Raji (cell line): ENCODE data around the gene RAB2B.

ENCODE experiments used
- POLR2A ChIP-seq: IDR thresholded peaks from 2 replicates; pipeline ENCODE4 v1.6.1; 2011; ENCODE audit warnings: low read depth, low read length, control low read depth; ENCODE audit not compliant: insufficient read depth

RAB2B gene

DNA sequence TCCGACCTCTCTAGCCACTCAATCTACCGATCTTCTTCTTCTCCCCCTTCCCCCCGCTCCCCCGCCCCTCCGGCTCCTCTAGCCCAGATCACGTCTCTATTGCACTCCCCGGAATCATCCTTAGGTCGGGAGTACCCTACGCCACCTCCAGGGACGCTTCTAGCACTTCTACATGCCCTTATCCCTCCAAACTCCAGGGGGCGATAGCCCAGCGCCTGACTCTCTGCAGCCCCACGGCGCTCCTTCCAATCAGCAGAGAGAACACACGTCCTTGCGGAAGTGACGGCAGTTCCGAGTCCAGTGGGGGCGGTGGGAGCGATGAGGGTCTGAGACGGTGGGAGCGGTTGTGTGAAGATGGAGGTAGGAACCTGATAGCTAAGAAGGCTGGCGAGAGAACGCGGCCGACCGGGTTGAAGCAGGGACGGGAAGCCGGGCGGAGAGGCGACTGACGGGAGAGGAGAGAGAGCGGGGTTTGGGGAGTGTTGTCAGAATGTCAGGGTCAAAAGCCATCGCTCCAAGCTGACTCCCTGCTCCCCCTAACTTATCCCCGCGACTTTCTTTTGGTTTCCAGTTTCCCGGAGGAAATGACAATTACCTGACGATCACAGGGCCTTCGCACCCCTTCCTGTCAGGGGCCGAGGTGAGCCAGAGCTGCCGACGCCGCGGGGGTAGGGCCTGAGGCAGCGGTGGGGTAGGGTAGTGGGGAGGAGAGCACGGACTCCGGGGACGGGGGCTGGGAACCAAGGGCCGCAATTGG lies at the start of gene RAB2B, which contains the start of gene TOX4:
TSS of gene RAB2B (minus strand) at position 35 of the 757 bp plus-strand sequence. CDS start 87 bp downstream, outside the sequence.
TSS of gene TOX4 (plus strand) at position 271 of the 757 bp plus-strand sequence. CDS start at position 355, 84 bp downstream.
- TF ChIP-seq POLR2A = peak; percentile 92

DNA sequence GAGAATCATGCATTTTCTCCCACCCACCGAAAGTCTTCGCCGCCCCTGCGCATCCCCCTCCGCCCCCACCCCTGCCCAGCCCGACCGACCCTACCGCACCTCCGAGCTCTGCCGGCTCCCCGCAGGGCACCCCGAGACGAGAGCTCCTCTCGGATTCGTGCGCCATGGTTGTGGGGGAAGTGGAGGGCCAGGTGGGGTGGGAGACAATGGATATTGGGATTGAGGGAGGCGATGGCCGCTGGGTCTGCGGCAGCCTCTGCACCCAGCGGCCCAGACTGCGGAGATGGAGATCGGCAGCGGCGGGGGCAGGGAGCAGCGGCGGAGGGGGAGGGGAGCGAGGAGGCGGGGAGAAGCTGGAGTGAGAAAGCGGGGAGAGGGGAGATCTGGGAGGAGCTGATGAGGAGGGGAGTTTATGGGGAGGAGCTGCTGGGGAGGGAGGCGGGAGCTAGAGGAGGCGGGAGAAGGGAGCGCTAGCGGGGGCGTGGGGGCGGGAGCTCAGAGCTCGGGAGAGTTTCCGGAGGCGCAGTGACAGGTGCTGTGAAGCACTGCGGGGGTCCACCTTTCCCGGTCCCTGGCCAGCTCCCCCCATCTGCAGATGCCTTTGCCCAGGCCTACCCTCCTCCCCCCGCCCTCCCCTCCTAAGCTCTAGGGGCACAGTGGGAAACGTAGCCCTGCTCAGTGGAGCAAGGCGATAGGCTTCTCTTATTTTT lies 49.4 kb upstream of the RAB2B start, which contains the start of gene SALL2:
TSS of gene SALL2 (minus strand) at position 385 of the 710 bp plus-strand sequence. CDS start at position 166, 219 bp downstream.
- TF ChIP-seq POLR2A = no peak

DNA sequence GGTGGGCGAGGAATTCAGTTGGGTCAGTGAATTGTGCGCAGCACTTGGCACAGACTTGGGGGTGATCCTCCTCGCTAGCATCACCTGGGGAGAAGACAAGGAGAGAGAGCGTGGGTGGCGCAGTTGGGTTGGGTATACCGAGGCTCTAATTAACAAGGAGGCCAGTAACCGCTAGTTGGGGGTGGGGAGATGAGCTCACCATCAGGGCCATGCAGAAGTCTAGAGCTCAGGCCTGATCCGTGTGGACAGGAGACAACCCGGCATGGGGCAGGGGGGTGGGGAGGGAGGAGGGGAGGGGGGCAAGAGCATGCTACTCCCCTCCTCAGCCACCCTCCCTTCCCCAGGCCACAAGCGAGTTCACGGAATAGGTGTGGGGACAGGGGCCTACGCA lies 48.8 kb upstream of the RAB2B start:
- TF ChIP-seq POLR2A = no peak

DNA sequence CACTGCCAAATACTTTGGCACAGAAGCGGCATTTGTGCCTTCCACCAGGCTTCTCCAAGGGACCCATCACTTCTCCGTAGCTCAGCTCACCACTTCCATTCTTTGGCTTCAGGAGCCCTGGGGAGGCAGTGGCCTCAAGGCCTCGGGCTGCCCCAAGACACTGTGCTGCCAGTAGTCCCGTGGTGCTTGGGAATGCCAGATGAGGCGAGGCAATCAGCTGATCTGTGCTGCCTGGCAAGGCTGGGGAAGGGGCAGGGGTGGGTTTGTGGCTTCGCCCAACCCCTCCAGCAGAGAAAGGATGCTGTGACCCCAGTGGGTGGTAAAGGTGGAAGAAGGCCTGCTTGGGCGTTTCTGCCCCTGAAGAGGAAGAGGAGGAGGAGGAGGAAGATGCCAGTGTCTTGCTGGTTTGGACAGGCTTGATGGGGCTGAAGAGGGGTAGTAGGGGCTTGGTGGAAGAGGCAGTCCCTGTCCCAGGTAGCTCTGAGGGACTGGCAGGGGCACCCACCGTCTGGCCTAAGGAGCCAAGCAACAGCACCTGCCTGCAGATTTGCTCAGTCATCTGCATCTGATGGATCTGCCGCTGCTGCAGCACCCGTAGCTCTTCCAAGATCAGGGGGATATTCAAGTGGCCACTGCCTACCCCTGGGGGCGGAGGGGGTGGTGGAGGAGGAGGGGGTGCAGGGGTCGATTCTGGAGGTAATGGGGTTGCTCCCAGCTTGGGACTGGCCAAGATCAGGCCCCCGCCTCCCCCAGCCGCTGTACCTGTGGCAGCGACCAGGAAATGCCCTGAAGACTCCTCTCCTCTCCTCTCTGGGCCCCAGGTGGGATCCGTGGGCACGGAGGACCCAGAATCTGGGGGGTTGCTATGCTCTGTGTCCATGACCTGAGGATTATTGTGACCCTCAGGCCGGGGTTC lies 48.1 kb upstream of the RAB2B start:
- TF ChIP-seq POLR2A = no peak

DNA sequence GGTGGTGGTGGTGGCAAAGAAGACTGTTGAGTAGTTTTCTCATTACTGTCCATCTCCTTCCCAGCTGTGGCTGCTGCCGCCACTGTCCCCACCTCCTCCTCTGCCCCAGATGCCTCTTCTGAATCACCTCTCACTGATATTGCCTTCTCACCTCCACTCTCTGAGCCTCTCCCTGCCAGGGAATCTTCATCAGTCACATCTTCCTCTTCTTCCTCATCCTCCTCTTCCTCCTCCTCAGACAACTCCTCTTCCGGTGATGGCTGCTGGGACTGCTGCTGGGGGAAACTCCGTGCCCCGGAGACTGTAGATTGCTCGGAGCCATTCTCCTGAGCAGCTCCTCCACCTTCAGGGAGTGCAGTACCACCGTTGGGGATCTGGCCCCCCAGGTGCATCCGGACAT lies 46.4 kb upstream of the RAB2B start:
- no peak for TF ChIP-seq POLR2A

DNA sequence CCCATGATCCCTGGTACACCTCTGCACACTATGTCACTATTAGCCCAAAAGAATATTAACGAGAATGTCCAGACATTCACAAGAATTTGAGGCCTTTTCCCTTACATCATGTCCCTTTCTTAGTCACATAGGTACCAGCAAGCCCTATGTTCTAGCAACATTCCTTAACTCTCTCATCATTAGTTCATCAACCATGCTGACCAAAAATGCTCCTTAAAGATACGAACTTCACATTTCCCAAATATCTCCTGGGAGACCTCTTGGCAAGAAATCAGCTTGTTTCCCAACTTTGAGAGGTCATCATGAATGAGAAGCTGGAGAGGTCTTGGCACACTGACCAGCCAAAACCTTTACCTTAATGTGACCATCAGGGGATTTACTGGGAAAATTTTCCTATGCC lies 44.7 kb upstream of the RAB2B start:
- TF ChIP-seq POLR2A = no peak

DNA sequence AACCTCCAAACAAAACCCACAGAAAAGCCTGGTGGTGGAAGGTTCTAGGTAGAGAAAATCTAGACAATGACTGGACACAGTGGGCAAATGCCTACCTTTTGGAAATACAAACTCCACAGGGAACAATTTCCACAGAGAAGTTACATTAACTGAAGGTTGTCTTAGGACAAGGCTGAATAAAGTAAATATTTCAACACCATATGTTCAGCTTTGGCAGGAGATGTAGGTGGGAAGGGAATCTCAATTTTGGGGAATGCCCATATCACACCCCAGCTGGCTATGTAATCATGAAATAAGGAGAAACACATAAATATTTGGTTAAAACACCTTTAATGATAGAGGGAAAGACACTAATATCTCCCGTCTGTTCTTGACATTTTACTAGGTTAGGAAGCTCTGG lies 44.0 kb upstream of the RAB2B start:
- no peak for TF ChIP-seq POLR2A

DNA sequence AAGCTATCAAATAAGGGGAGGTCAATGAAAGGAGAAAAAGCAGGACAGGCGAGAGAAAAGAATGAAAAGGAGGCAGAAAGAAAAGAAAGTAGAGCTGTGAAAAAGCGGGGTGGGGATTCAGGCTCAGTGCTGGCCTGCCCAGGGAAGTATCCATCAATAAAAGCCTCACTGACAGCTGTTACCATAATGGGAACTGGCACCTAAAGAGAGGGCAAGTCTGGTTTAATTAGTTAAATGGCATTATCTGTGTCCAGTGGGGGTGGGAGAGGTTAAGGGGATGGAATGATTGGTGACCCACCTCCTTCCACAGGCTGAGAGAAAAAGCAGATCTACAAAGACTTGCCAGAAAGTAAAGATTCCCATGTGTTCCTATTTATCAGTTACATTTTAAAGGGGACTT lies 42.0 kb upstream of the RAB2B start:
- no peak for TF ChIP-seq POLR2A

DNA sequence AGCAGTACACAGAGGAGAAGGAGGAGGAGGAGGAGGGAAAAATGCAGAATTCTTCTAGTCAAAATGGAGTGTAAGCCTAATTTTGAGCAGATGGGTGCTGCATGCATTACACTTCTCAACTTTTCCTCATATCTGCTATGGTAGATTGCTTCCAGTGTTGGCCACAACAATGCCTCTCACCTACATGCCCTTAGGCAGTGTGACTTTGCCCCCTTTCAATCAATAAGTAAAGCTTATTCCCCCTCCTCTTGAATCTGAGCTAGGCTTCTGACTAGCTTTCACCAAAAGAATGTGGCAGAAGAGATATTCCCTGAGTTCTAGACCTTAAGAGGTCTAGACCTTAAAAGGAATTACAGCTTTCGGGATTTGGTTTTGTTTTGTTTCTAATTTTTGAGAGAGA lies 37.6 kb upstream of the RAB2B start:
- TF ChIP-seq POLR2A = no peak

DNA sequence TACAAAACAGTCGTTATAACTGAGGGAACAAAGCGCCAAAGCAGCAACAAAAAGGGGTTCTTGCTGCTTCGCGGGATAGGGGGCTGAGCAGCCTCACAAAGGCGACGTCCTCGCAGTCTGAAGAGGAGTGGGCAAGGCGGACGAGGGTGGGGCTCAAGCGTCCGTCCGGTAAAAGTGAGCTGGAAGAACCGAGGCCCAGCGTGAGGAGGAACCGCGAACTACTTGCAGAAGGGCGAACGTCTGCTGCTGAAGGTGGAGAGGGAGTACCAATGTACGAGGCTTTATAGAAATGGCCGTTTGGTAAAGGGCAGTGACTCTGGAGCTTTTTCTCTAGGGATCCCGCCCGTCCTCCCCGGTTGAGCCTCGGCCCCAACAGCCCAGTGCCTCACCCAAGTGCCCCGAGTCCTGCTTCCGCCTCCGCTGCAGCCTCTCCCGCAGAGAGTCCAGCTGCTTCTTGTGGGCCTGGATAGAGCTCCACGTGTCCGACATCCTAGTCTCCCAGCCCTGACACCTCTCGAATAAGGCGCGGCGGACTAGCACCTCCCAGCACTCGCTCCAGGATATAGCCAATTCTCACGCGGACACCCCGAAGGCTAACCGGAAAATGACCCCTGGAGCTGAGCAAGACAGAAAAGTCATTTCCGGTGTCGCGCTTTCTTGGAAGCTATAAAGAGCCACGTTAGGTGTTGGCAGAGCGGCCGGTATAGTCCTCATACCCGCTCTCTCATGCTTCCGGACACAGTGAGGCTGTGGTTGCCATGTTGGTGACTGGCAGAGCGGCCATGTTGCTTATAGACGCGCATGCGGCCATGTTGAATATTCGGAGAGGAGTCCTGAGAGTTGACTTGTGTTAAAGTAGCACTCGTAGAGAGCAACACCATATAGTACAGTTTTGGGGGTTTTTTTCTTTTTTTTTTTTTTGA lies 34.2 kb upstream of the RAB2B start, which contains the start of gene METTL3:
TSS of gene METTL3 (minus strand) at position 606 of the 923 bp plus-strand sequence. CDS start at position 489, 117 bp downstream.
- TF ChIP-seq POLR2A = peak; percentile 87

DNA sequence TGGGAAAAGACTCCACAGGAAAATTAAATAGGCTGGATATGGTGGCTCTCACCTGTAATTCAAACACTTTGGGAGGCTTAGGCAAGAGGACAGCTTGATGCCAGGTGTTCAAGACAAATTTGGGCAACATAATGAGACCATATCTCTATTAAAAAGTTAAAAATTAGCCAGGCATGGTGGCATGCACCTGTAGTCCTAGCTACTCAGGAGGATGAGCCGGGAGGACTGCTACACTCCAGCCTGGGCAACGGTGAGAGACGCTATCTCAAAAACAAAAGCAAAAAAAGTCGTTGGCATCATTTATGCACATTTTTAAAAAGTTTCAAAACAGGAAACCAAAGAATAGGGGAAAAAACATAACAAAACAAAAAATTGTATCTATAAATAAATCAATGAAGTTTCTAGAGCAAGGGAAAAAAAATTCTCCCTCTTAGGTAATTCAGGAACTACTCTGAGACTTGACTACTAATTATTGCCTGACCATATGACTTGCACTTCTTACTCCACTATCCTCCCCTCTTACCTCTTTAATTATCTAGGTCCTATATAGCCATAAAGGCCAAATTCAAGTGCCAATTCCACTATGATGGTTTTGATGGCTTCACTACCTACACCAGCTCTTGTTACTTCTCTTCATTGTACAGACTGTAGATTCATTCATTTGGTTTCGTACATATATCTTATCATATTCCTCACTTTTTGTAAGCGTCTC lies 32.8 kb upstream of the RAB2B start:
- TF ChIP-seq POLR2A = no peak

DNA sequence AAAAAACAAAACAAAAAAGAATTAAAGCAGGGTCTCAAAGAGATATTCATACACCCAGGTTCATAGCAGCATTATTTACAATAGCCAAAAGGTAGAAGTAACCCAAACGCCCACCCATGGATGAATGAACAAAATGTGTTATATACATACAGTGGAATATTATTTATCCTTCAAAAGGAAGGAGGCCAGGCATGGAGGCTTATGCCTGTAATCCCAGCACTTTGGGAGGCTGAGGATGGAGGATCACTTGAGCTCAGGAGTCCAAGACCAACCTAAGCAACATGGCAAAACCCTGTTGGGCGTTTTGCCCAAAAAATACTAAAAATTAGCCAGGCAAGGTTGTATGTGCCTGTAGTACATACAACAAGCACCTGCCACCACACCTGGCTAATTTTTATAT lies 29.8 kb upstream of the RAB2B start:
- TF ChIP-seq POLR2A = no peak

DNA sequence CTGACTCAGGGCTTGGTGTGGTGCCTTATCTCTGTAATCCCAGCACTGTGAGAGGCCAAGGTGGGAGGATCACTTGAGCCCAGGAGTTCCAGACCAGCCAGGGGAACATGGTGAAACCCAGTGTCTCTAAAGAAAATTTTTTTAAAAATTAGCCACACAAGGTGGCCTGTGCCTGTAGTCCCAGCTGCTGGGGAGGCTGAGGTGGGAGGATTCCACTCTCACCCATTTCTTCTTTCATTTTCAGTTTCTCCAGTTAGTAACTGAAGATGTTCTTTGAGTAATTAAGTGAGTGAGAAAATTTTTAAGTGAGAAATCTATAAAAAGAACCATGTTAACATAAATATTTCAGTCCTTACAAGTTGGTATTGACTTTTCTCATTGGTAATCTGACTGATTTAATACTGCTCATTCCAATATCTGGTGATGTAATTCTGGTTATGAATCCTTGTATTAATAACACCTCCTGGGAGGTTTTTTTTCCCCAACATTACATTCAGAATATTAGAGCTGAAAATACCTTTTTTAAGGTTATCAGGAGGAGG lies 28.3 kb upstream of the RAB2B start:
- TF ChIP-seq POLR2A = no peak

DNA sequence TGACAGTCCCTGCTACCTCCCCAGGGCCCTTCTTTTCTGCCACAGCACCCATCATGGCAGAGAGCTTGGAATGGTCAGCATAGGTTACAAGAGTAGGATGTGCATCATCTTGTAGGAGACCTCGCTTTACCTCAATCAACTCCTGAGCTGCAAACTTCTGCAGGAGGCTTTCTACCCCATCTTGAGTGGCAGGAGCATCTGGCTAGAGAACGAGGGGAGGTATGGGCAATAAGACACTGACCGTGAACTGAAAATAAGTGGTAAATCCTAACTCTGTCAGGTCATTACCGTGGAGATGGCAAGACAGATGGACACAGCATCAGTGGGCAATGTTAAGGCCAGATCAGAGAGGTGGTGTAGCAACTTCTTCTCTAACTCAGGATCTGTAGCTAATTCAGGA lies 26.6 kb upstream of the RAB2B start:
- TF ChIP-seq POLR2A = no peak

DNA sequence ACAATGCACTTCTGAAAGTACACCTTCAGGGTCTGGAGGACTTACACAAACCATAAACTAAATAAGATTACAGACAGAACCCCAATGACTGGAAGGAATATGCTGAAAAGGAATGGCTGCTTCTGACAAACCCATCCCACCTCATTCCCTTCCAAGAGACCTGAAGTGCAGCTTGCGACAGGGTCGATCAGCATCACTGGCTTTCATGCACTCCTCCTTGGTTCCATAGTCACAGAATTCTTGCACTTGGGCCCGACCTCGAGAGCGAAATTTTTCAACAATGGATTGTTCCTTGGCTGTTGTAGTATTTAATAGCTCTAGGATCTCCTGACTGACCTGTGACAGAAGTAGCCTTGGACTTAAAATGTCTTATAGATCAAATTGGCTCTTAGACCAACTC lies 24.8 kb upstream of the RAB2B start:
- TF ChIP-seq POLR2A = no peak
